Ectodermal cell (in vitro differentiated cells): ENCODE results near the gene RALGAPA1.

ENCODE experiments used
- H3K27ac ChIP-seq: 2 replicates; pipeline ENCODE4 v1.7.0; 2013; ENCODE audit warnings: mild to moderate bottlenecking, low read depth, low read length; ENCODE audit not compliant: insufficient read depth, poor library complexity, severe bottlenecking
- H3K27me3 ChIP-seq: 2 replicates; pipeline ENCODE4 v1.7.0; 2013; ENCODE audit warnings: mild to moderate bottlenecking, low read length; ENCODE audit not compliant: insufficient read depth, control insufficient read depth, poor library complexity, severe bottlenecking
- H3K36me3 ChIP-seq: one replicate; pipeline ENCODE4 v1.7.0; 2013; ENCODE audit warnings: low read length; ENCODE audit not compliant: control insufficient read depth, insufficient read depth
- H3K4me1 ChIP-seq: one replicate; pipeline ENCODE4 v1.7.0; 2013; ENCODE audit warnings: low read length; ENCODE audit not compliant: control insufficient read depth, insufficient read depth
- H3K4me3 ChIP-seq: 2 replicates; pipeline ENCODE4 v1.7.0; 2013; ENCODE audit warnings: low read depth, low read length, control low read depth; ENCODE audit not compliant: insufficient read depth
- H3K9me3 ChIP-seq: 2 replicates; pipeline ENCODE4 v1.7.0; 2013; ENCODE audit warnings: mild to moderate bottlenecking, low read length, moderate library complexity; ENCODE audit not compliant: control insufficient read depth
- WGBS, 2 experiments: methylation state at CpG; one replicate each; pipeline ENCODE4 v1.1.7; 2013; ENCODE audit warnings: missing lambda C conversion rate in 2 of 2; 5-methylcytosine and 5-hydroxymethylcytosine counted together

Gene RALGAPA1

GRCh38 chr14:35533357-35534207 is 275.5 kb downstream of the RALGAPA1 start, which contains the start of gene INSM2:
Gene INSM2 (plus strand): TSS chr14:35534164. CDS start chr14:35534253, 89 bp downstream.
- WGBS, 2 experiments = 0 to 1% methylated on average over 100 of the region's 100 CpGs

GRCh38 chr14:35532783-35533356 is 276.2 kb downstream of the RALGAPA1 start:
- no peak overlapping the region for H3K27ac ChIP-seq
- H3K4me1 ChIP-seq = peaks cover 14% of the 10 kb centered on the region
- peak overlapping the region; percentile 40 for H3K4me3 ChIP-seq
- WGBS, 2 experiments = 9 to 15% methylated on average over 5 of the region's 6 CpGs
- H3K36me3 ChIP-seq = no peaks in the 10 kb centered on the region
- peaks cover 94% of the 10 kb centered on the region for H3K27me3 ChIP-seq
- H3K9me3 ChIP-seq = no peaks in the 10 kb centered on the region

More at GRCh38 chr14:35533357-35534207, 275.5 kb downstream of the RALGAPA1 start, which contains the start of gene INSM2:
- Histone ChIP-seq H3K4me3 (peak within 1 kb of the TSS; percentile 40), H3K27ac (no peak within 1 kb of the TSS), H3K27me3 (peaks cover 89% of the 10 kb centered on the region), H3K4me1 (peaks cover 14% of the 10 kb centered on the region), H3K9me3 (no peaks in the 10 kb centered on the region), H3K36me3 (no peaks in the 10 kb centered on the region)

GRCh38 chr14:35531960-35532747 is 276.9 kb downstream of the RALGAPA1 start:
- 80 to 91% methylated on average over 1 of the region's 1 CpG for WGBS, 2 experiments
- Histone ChIP-seq H3K27me3 (peaks cover 90% of the 10 kb centered on the region), H3K36me3 (no peaks in the 10 kb centered on the region), H3K9me3 (no peaks in the 10 kb centered on the region), H3K27ac (no peak overlapping the region), H3K4me1 (peaks cover 14% of the 10 kb centered on the region), H3K4me3 (no peak overlapping the region)

- Histone ChIP-seq H3K4me3 (no peak overlapping the region), H3K9me3 (no peaks in the 10 kb centered on the region), H3K4me1 (no peaks in the 10 kb centered on the region), H3K27ac (no peak overlapping the region), H3K36me3 (no peaks in the 10 kb centered on the region), H3K27me3 (peaks cover 38% of the 10 kb centered on the region)
- 100% methylated on average over 1 of the region's 2 CpGs; no CpG with 5 or more reads in 1 of the 2 experiments for WGBS, 2 experiments
Measured at GRCh38 chr14:35526962-35527361, 282.1 kb downstream of the RALGAPA1 start.

- Histone ChIP-seq H3K27ac (no peak overlapping the region), H3K4me1 (no peaks in the 10 kb centered on the region), H3K27me3 (peaks cover 26% of the 10 kb centered on the region), H3K36me3 (no peaks in the 10 kb centered on the region), H3K4me3 (no peak overlapping the region), H3K9me3 (no peaks in the 10 kb centered on the region)
- 91 to 94% methylated on average over 3 of the region's 3 CpGs for WGBS, 2 experiments
Measured at GRCh38 chr14:35525695-35526094, 283.4 kb downstream of the RALGAPA1 start.

GRCh38 chr14:35519986-35520385 is 289.1 kb downstream of the RALGAPA1 start:
- H3K27ac ChIP-seq = no peak overlapping the region
- H3K9me3 ChIP-seq = no peaks in the 10 kb centered on the region
- H3K36me3 ChIP-seq = no peaks in the 10 kb centered on the region
- no peaks in the 10 kb centered on the region for H3K27me3 ChIP-seq
- H3K4me3 ChIP-seq = no peak overlapping the region
- 80 to 100% methylated on average over 1 of the region's 2 CpGs for WGBS, 2 experiments
- no peaks in the 10 kb centered on the region for H3K4me1 ChIP-seq

GRCh38 chr14:35515916-35516315 is 293.2 kb downstream of the RALGAPA1 start:
- Histone ChIP-seq H3K36me3 (no peaks in the 10 kb centered on the region), H3K27me3 (no peaks in the 10 kb centered on the region), H3K4me3 (no peak overlapping the region), H3K4me1 (no peaks in the 10 kb centered on the region), H3K9me3 (no peaks in the 10 kb centered on the region), H3K27ac (no peak overlapping the region)
- no CpG with 5 or more reads among the region's 1 CpG for WGBS, 2 experiments

- WGBS, 2 experiments = 90 to 94% methylated on average over 4 of the region's 4 CpGs
- H3K27me3 ChIP-seq = no peaks in the 10 kb centered on the region
- H3K4me3 ChIP-seq = no peak overlapping the region
- H3K9me3 ChIP-seq = no peaks in the 10 kb centered on the region
- no peaks in the 10 kb centered on the region for H3K4me1 ChIP-seq
- no peak overlapping the region for H3K27ac ChIP-seq
- no peaks in the 10 kb centered on the region for H3K36me3 ChIP-seq
Measured at GRCh38 chr14:35512765-35513164, 296.3 kb downstream of the RALGAPA1 start.

GRCh38 chr14:35509846-35510245 is 299.2 kb downstream of the RALGAPA1 start:
- Histone ChIP-seq H3K27ac (no peak overlapping the region), H3K4me1 (no peaks in the 10 kb centered on the region), H3K9me3 (no peaks in the 10 kb centered on the region), H3K36me3 (no peaks in the 10 kb centered on the region), H3K27me3 (no peaks in the 10 kb centered on the region), H3K4me3 (no peak overlapping the region)
- 89 to 93% methylated on average over 2 of the region's 2 CpGs for WGBS, 2 experiments

- H3K27me3 ChIP-seq = no peaks in the 10 kb centered on the region
- H3K4me3 ChIP-seq = no peak overlapping the region
- H3K36me3 ChIP-seq = no peaks in the 10 kb centered on the region
- no peaks in the 10 kb centered on the region for H3K9me3 ChIP-seq
- no peaks in the 10 kb centered on the region for H3K4me1 ChIP-seq
- H3K27ac ChIP-seq = no peak overlapping the region
Measured at GRCh38 chr14:35506927-35507326, 302.2 kb downstream of the RALGAPA1 start.
